KMS-11 (cell line): ENCODE results near the gene ITGA4.

ENCODE experiments used
- H2AFZ ChIP-seq: fragments of 200-600 bp; sonication (generic); 2 replicates; pipeline ENCODE4 v1.6.1; 2016; ENCODE audit warnings: antibody characterized with exemption, mixed run types, low read depth
- H3K27ac ChIP-seq: fragments of 200-600 bp; sonication (generic); 2 replicates; pipeline ENCODE4 v1.6.1; 2016; ENCODE audit warnings: mild to moderate bottlenecking, mixed run types
- H3K27me3 ChIP-seq: fragments of 200-600 bp; sonication (generic); 2 replicates; pipeline ENCODE4 v1.6.1; 2017; ENCODE audit warnings: mild to moderate bottlenecking, low read depth, mixed run types, moderate library complexity; ENCODE audit not compliant: insufficient read depth
- H3K36me3 ChIP-seq: fragments of 200-600 bp; sonication (generic); 2 replicates; pipeline ENCODE4 v1.6.1; 2017; ENCODE audit warnings: mild to moderate bottlenecking, mixed run types; ENCODE audit not compliant: insufficient read depth
- H3K4me1 ChIP-seq: fragments of 200-600 bp; sonication (generic); 2 replicates; pipeline ENCODE4 v1.6.1; 2016; ENCODE audit warnings: mild to moderate bottlenecking, low read depth, mixed run types; ENCODE audit not compliant: poor library complexity, severe bottlenecking
- H3K4me2 ChIP-seq: fragments of 200-600 bp; sonication (generic); 2 replicates; pipeline ENCODE4 v1.7.0; 2016; ENCODE audit warnings: mild to moderate bottlenecking, mixed run types
- H3K4me3 ChIP-seq: fragments of 200-600 bp; sonication (generic); IDR thresholded peaks from 2 replicates; pipeline ENCODE4 v1.6.1; 2017; ENCODE audit warnings: low read depth, low read length, mixed read lengths; ENCODE audit not compliant: insufficient read depth
- H3K79me2 ChIP-seq: fragments of 200-600 bp; sonication (generic); 2 replicates; pipeline ENCODE4 v1.6.1; 2016; ENCODE audit warnings: low read depth, mixed run types; ENCODE audit not compliant: insufficient read depth
- H3K9ac ChIP-seq: fragments of 200-600 bp; sonication (generic); 2 replicates; pipeline ENCODE4 v1.6.1; 2016; ENCODE audit warnings: mild to moderate bottlenecking, mixed run types
- H4K20me1 ChIP-seq: fragments of 200-600 bp; sonication (generic); 2 replicates; pipeline ENCODE4 v1.6.1; 2016; ENCODE audit warnings: mild to moderate bottlenecking, mixed run types; ENCODE audit not compliant: insufficient read depth
- TF ChIP-seq, protein P1 (sequence below): fragments of 200-600 bp; sonication (generic); conservative IDR thresholded peaks from 2 replicates; pipeline ENCODE4 v1.6.1; 2017; ENCODE audit warnings: low read depth, mild to moderate bottlenecking, antibody characterized with exemption, low read length, moderate library complexity, mixed read lengths

Gene ITGA4

DNA sequence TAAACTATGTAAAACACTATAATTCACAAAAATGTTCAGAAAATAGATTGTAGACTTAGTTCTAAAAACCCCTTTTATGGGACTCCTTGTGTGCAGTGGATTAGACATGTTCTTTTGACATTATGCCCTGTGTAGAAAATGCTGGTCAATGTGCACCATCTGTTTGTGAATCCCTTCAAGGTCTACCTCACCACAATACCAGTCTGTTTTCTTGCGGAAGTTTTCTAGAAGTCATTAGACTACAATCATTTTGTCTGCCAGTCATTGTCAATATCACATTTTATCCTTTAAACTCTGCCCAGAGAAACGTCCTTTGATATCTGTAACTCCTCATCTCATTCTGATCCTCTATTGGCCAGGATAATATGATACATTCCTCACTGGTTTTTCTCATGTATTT, 7.8 kb downstream of the ITGA4 start:
- Histone ChIP-seq H4K20me1 (no peaks in the 10 kb centered on the region), H3K4me2 (no peak overlapping the region), H3K27ac (no peak overlapping the region), H2AFZ (no peak overlapping the region), H3K4me3 (no peak overlapping the region), H3K9ac (no peak overlapping the region), H3K4me1 (peaks cover 21% of the 10 kb centered on the region), H3K27me3 (no peaks in the 10 kb centered on the region), H3K36me3 (no peaks in the 10 kb centered on the region), H3K79me2 (peaks cover 10% of the 10 kb centered on the region; the same call in 1 of the 2 replicates)
- TF ChIP-seq, protein P1, sequence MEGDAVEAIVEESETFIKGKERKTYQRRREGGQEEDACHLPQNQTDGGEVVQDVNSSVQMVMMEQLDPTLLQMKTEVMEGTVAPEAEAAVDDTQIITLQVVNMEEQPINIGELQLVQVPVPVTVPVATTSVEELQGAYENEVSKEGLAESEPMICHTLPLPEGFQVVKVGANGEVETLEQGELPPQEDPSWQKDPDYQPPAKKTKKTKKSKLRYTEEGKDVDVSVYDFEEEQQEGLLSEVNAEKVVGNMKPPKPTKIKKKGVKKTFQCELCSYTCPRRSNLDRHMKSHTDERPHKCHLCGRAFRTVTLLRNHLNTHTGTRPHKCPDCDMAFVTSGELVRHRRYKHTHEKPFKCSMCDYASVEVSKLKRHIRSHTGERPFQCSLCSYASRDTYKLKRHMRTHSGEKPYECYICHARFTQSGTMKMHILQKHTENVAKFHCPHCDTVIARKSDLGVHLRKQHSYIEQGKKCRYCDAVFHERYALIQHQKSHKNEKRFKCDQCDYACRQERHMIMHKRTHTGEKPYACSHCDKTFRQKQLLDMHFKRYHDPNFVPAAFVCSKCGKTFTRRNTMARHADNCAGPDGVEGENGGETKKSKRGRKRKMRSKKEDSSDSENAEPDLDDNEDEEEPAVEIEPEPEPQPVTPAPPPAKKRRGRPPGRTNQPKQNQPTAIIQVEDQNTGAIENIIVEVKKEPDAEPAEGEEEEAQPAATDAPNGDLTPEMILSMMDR: no peak

DNA sequence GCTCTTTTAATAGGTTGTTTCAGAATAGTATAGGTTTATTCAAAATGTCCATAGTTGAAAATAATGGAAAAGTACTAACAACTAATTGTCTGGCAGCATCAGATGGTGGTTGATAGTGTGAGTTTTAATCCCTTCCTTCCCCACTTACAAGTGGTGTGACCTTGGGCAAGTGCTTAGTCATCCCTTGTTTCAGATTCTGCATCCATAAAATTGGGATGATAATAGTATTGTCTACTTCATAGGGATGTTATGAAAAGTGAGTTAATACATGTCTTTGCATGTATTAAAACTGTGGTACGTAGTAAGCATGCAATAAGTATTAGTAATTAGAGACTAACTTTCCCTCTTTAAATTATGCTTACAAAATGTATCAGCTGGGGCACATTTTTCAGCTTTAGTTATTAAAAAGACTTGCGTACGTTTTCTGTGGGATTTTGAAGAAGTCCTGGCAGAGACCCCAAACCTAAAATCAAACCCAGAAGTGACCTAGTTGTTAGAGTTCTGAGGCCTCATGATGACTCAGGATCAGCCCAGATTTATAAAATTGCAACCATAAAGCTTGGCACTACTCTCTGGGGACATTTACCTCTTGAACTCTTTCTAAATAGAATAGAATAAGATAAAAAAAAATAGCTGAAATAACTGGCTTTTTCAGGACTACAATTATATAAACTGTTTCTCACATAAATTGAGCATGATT, 8.6 kb downstream of the ITGA4 start:
- Histone ChIP-seq H3K27me3 (no peaks in the 10 kb centered on the region), H4K20me1 (no peaks in the 10 kb centered on the region), H3K79me2 (peaks cover 10% of the 10 kb centered on the region; the same call in 1 of the 2 replicates), H2AFZ (no peak overlapping the region), H3K9ac (no peak overlapping the region), H3K4me3 (no peak overlapping the region), H3K4me1 (peaks cover 18% of the 10 kb centered on the region), H3K27ac (no peak overlapping the region), H3K36me3 (no peaks in the 10 kb centered on the region), H3K4me2 (no peak overlapping the region)
- TF ChIP-seq, protein P1: no peak

DNA sequence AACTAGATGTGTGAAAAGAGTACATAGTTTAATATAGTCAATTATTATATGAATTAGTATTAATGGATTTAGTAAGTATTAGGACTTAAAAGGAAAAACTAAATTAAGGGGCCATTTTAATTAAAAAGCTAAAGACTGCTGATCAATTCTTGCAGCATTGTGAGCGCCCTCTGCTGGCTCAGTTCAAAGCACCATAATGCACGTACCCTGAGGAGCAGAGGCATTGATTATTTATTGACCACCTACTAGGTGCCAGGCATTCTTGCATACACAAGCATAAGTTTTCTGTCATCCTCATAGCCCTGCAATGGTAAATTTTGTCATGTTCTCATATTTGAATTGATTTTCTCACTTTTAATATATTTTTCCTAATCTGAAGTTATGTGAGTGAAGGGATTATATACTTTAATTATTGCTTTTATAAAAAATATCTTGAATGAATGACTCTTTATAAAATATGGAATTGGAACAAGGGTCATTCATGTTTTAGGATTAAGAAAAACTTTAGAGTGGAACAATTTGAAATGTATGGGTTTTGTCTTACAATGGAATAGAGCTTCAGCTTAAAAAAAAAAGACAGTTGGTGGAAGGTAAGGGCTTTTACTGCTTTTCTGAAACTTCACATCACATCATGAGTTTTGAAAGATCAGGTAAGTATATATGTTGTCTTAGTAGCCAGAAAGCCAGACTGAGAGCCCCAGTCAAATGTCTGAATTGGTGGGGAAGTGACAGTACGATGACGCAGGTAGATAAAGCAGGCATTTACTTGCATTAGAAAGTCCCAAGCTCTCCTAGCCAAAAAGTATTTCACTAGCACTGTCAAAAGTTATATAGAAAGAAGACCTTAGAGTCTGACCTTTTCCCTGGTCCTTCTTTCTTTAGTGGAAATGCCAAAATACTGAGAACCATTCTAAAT, 9.7 kb downstream of the ITGA4 start:
- Histone ChIP-seq H3K27me3 (no peaks in the 10 kb centered on the region), H3K4me3 (no peak overlapping the region), H3K4me2 (no peak overlapping the region), H2AFZ (no peak overlapping the region), H3K27ac (no peak overlapping the region), H4K20me1 (no peaks in the 10 kb centered on the region), H3K4me1 (peaks cover 9% of the 10 kb centered on the region), H3K79me2 (peaks cover 10% of the 10 kb centered on the region; the same call in 1 of the 2 replicates), H3K9ac (no peak overlapping the region), H3K36me3 (no peaks in the 10 kb centered on the region)
- TF ChIP-seq, protein P1: peak; percentile 88

DNA sequence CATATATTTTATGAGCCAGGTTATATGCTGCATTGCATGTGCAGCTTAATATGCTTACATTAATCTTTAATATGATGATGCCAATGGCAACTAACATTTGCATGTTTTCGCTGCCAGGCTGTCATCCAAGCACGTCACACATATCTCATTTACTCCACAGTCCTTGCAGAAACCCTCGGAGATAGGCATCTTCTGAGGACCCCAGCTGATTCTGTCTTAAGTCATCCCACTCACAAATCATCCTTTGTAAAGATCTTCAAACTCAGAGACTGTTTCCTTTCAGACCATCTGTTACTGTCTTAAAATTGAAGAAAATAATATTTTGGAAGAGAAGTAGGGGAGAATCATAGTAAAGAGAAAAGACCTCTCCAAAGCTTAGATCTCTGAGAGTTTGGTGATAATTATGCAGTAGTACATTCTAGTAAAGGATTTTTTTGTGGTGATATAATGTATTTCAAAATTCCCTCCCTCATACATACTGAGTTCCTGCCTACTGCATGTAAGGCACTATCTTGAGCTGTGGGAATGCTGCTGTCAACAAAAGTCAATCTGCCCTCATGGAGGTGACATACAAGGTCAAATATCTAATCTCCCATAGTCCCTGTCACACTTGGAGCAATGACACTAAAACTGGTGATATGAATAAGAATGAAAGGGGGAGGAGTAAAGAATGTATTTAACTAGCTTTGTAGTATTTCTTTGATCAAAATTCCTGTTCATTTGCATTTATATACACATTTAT, 11.0 kb downstream of the ITGA4 start:
- H3K79me2 ChIP-seq: peaks cover 3% of the 10 kb centered on the region; the same call in 1 of the 2 replicates
- H4K20me1 ChIP-seq: no peaks in the 10 kb centered on the region
- no peak overlapping the region for H2AFZ ChIP-seq
- no peaks in the 10 kb centered on the region for H3K36me3 ChIP-seq
- H3K4me2 ChIP-seq: no peak overlapping the region
- no peak overlapping the region for H3K27ac ChIP-seq
- H3K9ac ChIP-seq: no peak overlapping the region
- H3K4me3 ChIP-seq: no peak overlapping the region
- peaks cover 5% of the 10 kb centered on the region for H3K4me1 ChIP-seq
- no peaks in the 10 kb centered on the region for H3K27me3 ChIP-seq
- TF ChIP-seq, protein P1: no peak
